Stimulated activated CD4-positive, alpha-beta T cell treated with anti-CD3 and anti-CD28 coated beads, Interleukin-1b, Interleukin-23, amount 100 ng/mL, for 1 hour (primary cell): ENCODE measurements around the gene HTT-AS.
"Not testable (repeated sequence)": the region's sequence is repeated elsewhere in the genome, so short reads cannot be mapped to it uniquely, and the experiment has no call there.

Experiments used
- DNase-seq, 2 donors: peaks; one replicate each; pipeline ENCODE4 v3.0.0-alpha.2; 2020; ENCODE audit warnings: low read depth in 2 of 2

The HTT-AS gene

DNA sequence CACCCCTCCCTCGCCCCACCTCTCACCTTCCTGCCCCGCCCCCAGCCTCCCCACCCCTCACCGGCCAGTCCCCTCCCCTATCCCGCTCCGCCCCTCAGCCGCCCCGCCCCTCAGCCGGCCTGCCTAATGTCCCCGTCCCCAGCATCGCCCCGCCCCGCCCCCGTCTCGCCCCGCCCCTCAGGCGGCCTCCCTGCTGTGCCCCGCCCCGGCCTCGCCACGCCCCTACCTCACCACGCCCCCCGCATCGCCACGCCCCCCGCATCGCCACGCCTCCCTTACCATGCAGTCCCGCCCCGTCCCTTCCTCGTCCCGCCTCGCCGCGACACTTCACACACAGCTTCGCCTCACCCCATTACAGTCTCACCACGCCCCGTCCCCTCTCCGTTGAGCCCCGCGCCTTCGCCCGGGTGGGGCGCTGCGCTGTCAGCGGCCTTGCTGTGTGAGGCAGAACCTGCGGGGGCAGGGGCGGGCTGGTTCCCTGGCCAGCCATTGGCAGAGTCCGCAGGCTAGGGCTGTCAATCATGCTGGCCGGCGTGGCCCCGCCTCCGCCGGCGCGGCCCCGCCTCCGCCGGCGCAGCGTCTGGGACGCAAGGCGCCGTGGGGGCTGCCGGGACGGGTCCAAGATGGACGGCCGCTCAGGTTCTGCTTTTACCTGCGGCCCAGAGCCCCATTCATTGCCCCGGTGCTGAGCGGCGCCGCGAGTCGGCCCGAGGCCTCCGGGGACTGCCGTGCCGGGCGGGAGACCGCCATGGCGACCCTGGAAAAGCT is at the start of gene HTT-AS, which contains the start of gene HTT:
HTT-AS (minus strand) TSS at position 461 of the 768 bp plus-strand sequence.
HTT (plus strand) TSS at position 604 of the 768 bp plus-strand sequence; CDS start at position 749, 145 bp downstream.
- peak; percentile 97 for DNase-seq

DNA sequence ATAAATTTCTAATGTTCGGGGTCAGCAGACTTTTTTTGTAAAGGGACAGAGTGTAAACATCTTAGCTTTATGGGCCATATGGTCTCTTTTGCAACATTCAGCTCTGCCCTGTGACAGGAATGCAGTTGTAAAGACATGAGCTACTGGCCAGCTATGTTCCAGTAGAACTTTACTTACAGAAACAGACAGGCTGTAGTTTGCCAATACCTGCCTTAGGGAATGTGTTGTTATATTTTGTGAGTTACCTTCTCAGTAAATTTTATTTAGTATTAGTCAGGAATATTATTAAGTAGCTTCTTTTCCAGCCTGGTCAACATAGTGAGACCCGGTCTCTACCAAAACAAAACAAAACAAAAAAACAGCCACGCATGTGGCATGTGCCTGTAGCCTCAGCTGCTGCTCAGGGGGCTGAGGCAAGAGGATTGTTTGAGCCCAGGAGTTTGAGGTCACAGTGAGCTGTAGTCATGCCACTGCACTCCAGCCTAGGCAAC is 48.9 kb upstream of the HTT-AS start:
- no peak for DNase-seq

DNA sequence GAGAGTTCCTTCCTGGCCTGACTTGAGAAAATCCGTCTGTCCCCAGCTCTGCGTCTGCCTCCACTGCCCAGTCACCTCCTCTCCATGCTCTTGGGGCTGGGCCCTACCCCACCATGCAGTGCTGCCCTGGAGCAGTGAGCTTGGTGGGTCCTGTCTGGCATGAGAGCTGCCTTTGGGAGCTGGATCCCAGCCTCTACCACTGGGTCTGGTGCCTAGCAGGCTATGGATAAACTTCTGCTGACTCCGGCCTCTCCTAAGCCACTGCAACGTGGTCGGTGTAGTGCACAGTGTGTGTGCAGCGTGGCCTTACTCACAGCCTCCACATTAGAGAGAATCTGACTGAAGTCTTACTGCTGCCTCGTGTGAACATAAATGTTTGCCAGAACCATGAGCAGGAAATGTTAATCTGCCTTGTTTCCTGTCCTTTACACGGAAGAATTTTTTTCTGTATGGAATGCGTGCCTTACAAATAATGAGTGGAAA is 47.8 kb upstream of the HTT-AS start:
- no peak for DNase-seq

DNA sequence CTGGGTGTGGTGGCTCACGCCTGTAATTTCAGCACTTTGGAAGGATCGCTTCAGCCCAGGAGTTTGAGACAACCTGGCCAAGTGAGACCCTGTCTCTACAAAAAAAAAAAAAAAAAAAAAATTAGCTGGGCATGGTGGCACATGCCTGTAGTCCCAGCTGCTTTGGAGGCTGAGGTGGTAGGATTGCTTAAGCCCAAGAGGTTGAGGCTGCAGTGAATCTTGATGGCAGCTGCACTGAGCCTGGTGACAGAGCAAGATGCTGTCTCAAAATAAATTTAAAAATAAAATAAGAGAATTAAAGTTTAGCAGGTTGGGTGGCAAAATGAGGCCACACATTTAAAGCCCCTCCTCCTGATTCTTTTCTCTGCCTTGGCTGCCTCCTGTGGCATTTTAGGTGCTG is 47.3 kb upstream of the HTT-AS start:
- no peak for DNase-seq

DNA sequence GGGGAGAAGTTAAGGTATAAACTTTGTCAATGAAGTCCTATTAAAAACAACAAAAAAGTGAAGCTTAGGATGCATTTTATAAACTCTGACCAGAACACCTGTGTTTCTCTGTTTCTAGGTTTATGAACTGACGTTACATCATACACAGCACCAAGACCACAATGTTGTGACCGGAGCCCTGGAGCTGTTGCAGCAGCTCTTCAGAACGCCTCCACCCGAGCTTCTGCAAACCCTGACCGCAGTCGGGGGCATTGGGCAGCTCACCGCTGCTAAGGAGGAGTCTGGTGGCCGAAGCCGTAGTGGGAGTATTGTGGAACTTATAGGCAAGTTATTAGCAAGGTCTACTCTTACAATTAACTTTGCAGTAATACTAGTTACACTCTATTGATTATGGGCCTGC is 46.8 kb upstream of the HTT-AS start:
- no peak for DNase-seq

DNA sequence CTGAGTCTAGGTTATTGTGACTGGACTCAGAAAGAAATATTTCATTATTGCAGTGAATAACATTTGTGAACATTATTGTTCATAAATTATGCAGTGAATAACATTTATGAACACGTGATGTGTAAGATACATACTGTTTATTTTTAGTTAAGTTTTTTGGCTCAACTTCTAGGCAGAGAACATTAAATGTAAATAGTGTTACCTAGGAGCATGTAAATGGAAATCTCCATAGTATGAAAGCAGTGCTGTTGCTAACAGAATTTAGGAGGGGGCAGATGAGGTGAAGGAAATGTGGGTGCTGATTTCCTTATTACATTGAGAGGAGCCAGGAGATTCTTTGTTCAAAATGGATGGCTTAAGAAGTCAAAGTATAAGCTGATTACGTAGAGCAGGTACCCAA is 45.1 kb upstream of the HTT-AS start:
- DNase-seq: no peak

DNA sequence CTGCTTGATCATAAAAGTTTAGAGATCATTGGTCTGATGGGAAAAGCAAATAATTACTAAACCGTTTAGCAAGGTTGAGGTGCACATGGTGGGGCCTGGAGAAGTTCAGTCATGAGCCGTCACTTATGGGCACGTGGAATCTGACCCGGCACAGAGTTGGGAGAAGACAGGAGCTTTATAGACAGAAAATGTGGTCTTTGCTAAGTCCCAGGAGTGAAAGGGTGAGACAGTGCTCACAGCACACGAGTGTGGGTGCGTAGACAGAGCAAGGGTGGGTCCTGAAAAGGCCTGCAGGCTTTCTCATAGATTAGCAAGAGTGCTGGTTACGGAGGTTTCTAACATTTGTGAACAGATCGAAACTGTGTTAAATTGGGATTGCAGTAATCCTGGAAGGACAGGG is 44.0 kb upstream of the HTT-AS start:
- no peak for DNase-seq

DNA sequence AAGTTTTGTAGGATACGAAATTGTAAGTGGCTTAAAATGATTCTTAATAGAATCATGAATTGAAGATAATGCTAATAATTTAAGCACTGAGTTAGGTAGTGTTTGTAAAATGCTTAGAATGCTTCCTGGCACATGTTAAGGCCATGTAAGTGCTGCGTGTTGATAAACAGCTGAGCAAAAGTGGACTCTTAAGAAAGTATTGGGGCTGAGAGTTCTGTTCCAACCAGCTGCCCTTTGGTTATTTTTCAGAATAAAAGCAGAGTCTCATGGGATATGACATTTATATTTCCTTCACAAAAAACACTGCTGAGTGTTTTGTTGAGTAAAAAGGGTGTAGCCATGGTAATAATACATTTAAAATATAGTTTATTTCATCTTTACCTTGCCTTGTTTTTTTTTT is 42.6 kb upstream of the HTT-AS start:
- DNase-seq: no peak

DNA sequence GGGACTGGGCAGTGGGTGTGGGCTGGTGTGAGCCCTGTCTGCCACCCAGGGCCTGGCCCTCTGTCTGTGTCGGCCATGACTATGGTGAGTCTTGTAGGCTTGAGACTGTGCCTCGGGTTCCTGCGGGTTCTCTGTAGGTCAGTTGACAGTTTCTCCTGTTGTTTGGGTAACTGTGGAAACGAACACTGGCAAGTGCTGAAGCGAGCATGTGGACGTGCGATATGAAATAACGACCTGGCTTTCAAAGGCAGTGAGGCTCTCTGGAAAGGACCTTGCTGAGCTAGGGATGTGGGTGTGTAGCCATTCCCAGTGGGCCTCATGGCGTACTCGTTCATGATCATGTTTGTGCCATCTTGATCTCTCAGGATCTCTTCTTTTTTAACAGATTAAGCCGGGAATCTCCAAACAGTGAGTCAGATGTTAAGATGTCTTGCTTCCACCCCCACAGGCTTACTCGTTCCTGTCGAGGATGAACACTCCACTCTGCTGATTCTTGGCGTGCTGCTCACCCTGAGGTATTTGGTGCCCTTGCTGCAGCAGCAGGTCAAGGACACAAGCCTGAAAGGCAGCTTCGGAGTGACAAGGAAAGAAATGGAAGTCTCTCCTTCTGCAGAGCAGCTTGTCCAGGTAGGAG is 41.4 kb upstream of the HTT-AS start:
- no peak for DNase-seq

DNA sequence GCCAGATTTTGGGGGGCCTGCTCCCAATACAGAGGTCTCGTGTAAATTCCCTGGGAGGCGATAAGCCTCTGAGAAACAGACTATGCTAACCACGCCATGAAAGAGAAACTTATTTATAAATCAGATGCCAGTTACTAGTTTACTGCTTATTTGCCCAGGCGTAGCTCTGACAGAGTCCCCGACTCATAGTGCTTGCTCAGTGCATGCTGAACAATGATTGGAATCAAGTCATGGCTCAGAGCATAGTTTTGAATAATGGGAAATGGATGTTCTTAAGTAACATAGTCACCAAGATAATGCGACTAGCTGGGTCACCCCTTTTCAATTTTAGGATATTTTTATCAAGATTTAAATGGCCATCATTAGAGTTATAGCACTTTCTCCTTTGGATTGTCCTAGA is 40.0 kb upstream of the HTT-AS start:
- no peak for DNase-seq

DNA sequence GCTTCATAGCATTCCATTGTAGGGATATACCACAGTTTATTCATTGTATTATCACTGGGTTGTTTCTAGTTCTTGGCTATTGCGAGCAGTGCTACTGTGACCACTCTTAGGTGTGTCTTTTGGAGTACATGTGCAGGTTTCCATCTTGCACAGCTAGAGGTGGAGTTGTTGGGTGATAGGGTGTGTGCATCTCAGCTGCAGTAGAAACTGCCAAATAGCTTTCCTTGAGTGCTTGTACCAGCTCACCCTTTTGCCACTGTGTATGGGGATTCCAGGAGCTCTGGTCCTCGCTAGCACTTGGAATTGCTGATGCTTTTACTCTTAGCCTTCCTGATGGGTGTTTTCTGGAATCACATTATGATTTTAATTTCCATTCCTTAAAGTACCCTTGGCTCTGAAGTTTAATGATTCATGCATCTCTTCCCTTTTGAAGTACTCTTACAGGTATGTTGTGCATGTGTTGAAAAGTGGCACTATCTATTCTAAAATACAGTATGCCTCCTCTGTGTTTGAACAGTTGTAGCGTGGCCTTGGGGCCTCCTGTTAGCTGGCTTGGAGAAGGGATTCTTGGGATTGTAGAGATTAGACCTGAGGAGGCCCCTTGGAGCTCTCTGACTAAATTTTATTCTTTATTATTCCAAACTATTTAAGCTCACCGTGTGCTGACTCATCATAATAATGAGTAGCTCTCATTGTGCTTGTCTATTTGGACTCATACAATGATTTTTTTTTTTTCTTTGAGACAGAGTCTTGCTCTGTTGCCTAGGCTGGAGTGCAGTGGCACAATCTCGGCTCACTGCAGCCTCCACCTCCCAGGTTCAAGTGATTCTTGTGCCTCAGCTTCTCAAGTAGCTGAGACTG is 38.5 kb upstream of the HTT-AS start:
- no peak for DNase-seq

DNA sequence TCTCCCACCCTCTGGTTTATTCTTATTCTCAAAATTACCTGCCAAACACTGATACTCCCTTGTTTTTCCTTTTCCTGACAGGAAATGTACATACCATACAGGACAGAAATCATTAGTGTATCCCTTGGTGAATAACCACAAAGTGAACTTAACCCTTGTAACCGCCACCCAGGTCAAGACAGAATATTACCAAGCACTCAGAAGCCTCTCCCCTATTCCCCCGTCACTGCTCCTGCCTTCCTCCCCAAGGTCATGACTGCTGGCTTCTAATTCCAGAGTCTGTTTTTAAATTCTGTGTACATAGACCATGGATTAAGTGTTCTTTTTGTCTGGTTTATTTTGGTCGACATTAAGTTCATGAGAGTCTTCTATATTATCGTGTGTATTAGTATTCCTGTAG is 37.9 kb upstream of the HTT-AS start:
- no peak for DNase-seq

DNA sequence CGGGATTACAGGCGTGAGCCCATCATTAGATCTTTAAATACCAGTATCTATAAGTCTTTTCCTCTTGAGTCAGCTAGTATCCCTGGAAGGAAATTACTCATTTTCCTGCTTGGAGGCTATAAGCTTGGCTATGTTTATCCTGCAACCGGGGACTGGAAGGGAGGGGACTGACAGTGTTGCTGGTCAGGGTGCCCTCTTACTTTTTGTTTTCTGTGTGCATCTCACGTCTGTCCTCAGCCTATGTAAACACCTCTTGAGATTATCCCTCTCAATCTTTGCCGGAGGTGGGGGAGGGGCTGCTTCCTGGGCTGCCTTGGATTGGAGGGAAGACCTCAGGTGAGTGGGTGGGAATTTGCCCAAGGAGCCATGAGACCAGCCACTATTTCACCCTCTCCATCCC is 37.1 kb upstream of the HTT-AS start:
- no peak for DNase-seq

DNA sequence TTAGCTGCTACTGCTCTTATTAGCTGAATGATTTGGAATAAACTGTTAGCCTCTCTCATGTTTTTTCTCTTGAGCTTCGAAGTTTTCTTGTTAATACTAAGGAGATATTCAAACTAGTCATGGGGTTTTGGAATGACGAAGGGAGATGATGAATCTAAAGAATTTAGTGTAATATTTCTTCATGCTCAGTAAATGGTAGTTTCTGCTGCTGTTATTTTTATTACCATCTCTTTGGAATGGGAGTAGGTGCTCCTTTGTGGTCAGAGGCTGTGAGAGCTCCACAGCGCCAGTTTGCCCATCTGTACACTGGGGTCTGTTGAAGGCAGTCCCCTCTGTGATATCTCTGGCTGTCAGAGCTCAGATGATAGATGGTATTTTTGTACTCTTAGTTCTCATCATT is 33.9 kb upstream of the HTT-AS start:
- no peak for DNase-seq

DNA sequence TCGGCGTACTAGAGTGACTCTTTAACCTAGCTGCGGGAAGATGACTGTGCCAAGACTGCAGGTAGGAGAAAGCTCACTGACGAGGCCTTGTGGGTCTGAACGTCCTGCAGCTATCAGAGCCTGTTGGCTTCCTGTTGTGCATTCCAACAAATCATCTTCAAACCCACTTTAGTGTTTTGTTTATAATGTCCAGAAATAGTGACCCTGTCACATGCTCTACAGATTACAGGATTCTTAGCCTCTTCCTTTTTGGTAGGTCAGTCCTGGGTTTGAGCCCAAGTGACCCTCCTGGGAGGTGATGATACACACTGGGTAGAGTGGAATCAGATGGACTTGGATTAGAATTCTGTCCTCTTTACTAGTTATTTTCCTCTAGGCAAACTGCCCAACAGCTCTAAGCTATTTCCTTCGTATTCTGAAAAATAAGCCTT is 33.4 kb upstream of the HTT-AS start:
- DNase-seq: no peak

DNA sequence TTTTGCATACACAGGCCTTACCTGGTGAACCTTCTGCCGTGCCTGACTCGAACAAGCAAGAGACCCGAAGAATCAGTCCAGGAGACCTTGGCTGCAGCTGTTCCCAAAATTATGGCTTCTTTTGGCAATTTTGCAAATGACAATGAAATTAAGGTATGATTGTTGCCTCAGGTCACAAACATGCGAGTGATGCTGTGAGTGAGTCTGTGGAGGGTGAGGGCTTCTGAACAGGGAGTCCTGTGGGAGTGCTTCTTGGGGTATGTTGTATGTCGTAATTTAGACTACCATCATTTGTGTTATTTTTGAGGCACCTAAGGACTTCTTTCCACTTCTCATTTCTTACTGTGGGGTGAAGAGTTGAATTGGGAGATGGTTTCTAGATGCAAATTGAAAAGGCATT is 32.9 kb upstream of the HTT-AS start:
- DNase-seq: no peak

DNA sequence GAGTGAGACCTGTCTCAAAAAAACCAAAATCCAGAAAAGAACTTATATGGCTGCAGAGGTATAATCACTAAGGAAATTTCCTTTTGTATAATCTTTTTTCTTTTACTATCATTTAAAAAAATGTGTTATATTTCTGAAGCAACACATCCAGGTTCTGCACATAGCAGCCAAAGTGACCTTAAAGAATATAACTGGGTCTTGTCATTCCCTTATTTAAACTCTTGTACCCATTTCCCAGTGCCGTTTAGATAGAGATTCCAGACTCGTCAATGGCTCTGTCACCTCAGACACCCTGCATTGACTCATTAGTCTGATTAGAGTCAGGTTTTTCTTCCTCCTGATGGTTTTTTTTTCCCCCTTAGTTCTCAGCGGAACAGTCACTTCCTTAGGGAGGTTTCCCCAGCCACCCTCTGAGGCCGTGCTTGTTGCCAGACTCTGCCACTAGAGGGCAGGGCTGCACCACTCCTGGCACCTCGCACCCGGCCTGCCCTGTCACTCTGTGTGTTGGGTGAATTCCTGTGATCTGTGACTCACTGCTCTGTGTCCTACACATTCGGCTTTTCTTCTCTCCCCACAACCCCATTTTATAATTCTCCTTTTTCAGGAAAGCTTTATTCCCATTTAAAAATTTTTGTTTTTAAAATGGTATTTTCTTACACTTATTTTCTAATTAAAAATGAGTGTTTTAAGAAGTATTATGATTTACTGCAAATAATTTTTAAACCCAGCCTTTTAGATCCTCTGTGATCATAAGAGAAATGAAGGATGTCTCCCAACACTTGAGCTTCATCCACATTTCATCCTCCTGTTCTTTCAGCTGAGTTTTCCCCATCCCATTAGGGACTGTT is 32.2 kb upstream of the HTT-AS start:
- peak; percentile 71 to 90 for DNase-seq

DNA sequence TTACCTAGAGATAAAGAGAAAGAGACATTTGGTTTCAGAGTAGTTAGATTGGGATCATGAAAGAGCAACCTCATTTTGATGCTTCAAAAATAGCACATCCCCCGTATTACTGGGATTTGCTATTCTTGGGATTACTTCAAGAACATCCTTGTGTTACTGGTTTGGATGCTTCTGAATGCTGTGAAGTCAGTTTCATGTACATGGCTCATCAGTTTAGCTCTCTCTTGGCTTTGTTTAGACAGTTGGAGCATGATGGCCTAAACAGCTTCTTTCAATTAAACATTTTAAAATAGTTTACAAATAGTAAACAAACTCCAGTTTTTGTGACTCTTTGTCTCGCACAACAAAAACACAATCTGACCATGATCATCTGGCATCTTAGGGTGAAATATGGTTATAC is 24.0 kb upstream of the HTT-AS start:
- no peak for DNase-seq

DNA sequence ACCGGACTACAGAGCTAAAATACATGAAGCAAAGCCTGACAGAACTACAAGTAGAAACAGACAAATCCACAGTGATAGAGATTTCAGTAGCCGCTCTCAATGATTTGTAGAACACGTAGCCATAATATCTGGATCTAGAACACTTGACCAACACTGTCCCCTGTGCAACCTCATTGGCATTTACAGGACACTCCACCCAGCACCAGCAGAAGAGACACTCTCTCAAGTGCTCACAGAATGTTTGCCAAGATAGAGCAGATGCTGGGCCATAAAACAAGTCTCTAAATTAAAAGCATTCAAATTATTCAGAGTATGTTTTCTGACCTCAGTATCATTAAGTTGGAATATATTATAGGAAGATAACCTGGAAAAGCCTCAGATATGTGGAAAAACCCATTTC is 21.9 kb upstream of the HTT-AS start:
- no peak for DNase-seq

DNA sequence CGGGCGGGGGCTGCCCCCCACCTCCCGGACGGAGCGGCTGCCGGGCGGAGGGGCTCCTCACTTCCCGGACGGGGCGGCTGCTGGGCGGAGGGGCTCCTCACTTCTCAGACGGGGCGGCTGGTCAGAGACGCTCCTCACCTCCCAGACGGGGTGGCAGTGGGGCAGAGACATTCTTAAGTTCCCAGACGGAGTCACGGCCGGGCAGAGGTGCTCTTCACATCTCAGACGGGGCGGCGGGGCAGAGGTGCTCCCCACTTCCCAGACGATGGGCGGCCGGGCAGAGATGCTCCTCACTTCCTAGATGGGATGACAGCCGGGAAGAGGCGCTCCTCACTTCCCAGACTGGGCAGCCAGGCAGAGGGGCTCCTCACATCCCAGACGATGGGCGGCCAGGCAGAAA is 20.4 kb upstream of the HTT-AS start:
- not testable (repeated sequence) for DNase-seq

DNA sequence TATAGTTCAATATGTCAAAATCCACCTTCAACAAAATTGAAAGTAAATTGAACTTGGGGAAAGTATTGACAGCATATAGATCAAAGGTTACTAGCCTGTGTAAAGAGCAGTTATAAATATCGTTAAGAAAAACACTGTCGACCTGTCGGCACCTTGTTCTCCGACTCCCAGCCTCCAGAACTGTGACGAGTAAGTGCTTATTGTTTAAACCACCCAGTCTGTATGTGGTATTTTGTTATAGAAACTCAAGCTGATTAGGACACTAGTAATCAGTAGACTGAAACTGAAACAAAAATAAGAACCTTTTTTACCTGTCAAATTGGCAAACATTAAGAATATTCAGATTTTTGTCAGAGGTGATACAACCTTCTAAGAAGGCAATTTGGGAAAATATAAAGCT is 17.1 kb upstream of the HTT-AS start:
- no peak for DNase-seq
